AG20443 (cell line): ENCODE data around the gene DIS3L2.
A peak's percentile ranks its signal among the peaks of the same experiment; 100 is the strongest.
"Not testable (repeated sequence)": the region's sequence is repeated elsewhere in the genome, so short reads cannot be mapped to it uniquely, and the experiment has no call there.

Experiments
- DNase-seq: peaks from one replicate; pipeline ENCODE4 v3.0.0; 2012; ENCODE audit warnings: low spot score, mixed read lengths

The DIS3L2 gene

GRCh38 chr2:232349946-232350635 is 388.6 kb downstream of the DIS3L2 start:
- no peak for DNase-seq

- DNase-seq, result no peak
Observed at GRCh38 chr2:232350804-232351685, 389.5 kb downstream of the DIS3L2 start.

- no peak for DNase-seq
Observed at GRCh38 chr2:232351686-232352510, 390.4 kb downstream of the DIS3L2 start.

- DNase-seq, result no peak
Observed at GRCh38 chr2:232352511-232353091, 391.1 kb downstream of the DIS3L2 start.

- no peak for DNase-seq
Observed at GRCh38 chr2:232353096-232353495, 391.6 kb downstream of the DIS3L2 start.

GRCh38 chr2:232353660-232354059 is 392.1 kb downstream of the DIS3L2 start:
- DNase-seq, result no peak

GRCh38 chr2:232354069-232354468 is 392.6 kb downstream of the DIS3L2 start:
- no peak for DNase-seq

- no peak for DNase-seq
Observed at GRCh38 chr2:232361646-232362045, 400.1 kb downstream of the DIS3L2 start.

- DNase-seq, result no peak
Observed at GRCh38 chr2:232362174-232362900, 400.8 kb downstream of the DIS3L2 start.

- not testable (repeated sequence) for DNase-seq
Observed at GRCh38 chr2:232363064-232363783, 401.7 kb downstream of the DIS3L2 start.

GRCh38 chr2:232363784-232364615 is 402.5 kb downstream of the DIS3L2 start:
- DNase-seq, result no peak

GRCh38 chr2:232364806-232365594 is 403.5 kb downstream of the DIS3L2 start:
- not testable (repeated sequence) for DNase-seq

GRCh38 chr2:232365621-232366321 is 404.3 kb downstream of the DIS3L2 start:
- DNase-seq, result peak; percentile 67

- DNase-seq, result not testable (repeated sequence)
Observed at GRCh38 chr2:232366461-232366860, 404.9 kb downstream of the DIS3L2 start.

GRCh38 chr2:232367016-232367415 is 405.5 kb downstream of the DIS3L2 start:
- peak; percentile 5 for DNase-seq

- no peak for DNase-seq
Observed at GRCh38 chr2:232367591-232368233, 406.2 kb downstream of the DIS3L2 start.

GRCh38 chr2:232368311-232368731 is 406.8 kb downstream of the DIS3L2 start:
- DNase-seq, result peak; percentile 3
